Esophagus squamous epithelium (tissue), 4 donors: Measurements from ENCODE around the gene CTIF.

Source experiments
- CTCF ChIP-seq, 6 experiments: fragments of 450-650 bp in 4 of 6; fragments of 200-600 bp in 2 of 6; sonication (generic) in 2 of 6; IDR thresholded peaks; one replicate each; pipeline ENCODE4 v1.5.1; 2016 to 2019; ENCODE audit warnings: antibody characterized with exemption in 6 of 6, mild to moderate bottlenecking in 4 of 6, moderate library complexity in 4 of 6
- POLR2A ChIP-seq, 4 donors: fragments of 450-650 bp; IDR thresholded peaks; one replicate each; pipeline ENCODE4 v1.6.1; 2017; ENCODE audit warnings: antibody characterized with exemption in 4 of 4, mild to moderate bottlenecking in 4 of 4, moderate library complexity in 3 of 4

GRCh38 chr18:48771641-48772375, 233.0 kb downstream of the CTIF start:
- no peak for TF ChIP-seq CTCF (IDR thresholded peaks at IDR 0.05)
- no peak for TF ChIP-seq POLR2A (IDR thresholded peaks at IDR 0.05)
